ENCODE results near the gene OXNAD1. TPM values are rescaled to one million over a fixed set of nuclear protein-coding genes. Genes with fewer than 3 reads are reported as not detected.

The OXNAD1 gene
- total RNA-seq, 2 experiments from 2014 or later: 37.0 to 38.8 TPM

GRCh38 chr3:16303037-16303575, 38.1 kb downstream of the OXNAD1 start:
- Mint-ChIP-seq H3K27ac (peak overlapping the region; percentile 95), H3K4me1 (ENCODE audit: low read depth) (peaks cover 94% of the 10 kb centered on the region), H3K9me3 (peaks cover 7% of the 10 kb centered on the region), H3K36me3 (ENCODE audit: low read depth) (peaks cover 86% of the 10 kb centered on the region), H3K4me3 (peak overlapping the region; percentile 73), H3K27me3 (no peaks in the 10 kb centered on the region)
- POLR2A ChIA-PET: interaction anchor here (1.3 to 6.8 kb wide), 4 partner anchors 11 to 217 kb away, joined by 3 to 86 read pairs (median 40); partner anchors contain the start of gene RFTN1
- no peak for TF ChIP-seq CTCF (IDR thresholded peaks at IDR 0.05)
- CTCF ChIA-PET: interaction anchor here (6.1 to 9.9 kb wide), 2 partner anchors 11 to 15 kb away, joined by 60 to 120 read pairs; no protein-coding TSS in a partner anchor
- intact Hi-C loops (cut with micrococcal nuclease): no loop called here
- no peak for ATAC-seq
- DNase-seq: no peak

- TF ChIP-seq CTCF (IDR thresholded peaks at IDR 0.05): no peak
- DNase-seq: peak; percentile 59
- ATAC-seq: peak; percentile 29
- Mint-ChIP-seq H3K9me3 (peaks cover 8% of the 10 kb centered on the region), H3K4me1 (ENCODE audit: low read depth) (peaks cover 93% of the 10 kb centered on the region), H3K27ac (peak overlapping the region; percentile 94), H3K4me3 (peak overlapping the region; percentile 57), H3K36me3 (ENCODE audit: low read depth) (peaks cover 84% of the 10 kb centered on the region), H3K27me3 (no peaks in the 10 kb centered on the region)
- ChIA-PET POLR2A (interaction anchor here (0.6 to 6.8 kb wide), 11 partner anchors 10 to 1439 kb away, joined by 3 to 86 read pairs (median 3); partner anchors contain the start of genes DPH3, OXNAD1 and RFTN1), CTCF (interaction anchor here (1.0 to 9.9 kb wide), 4 partner anchors 12 to 178 kb away, joined by 4 to 120 read pairs (median 34); no protein-coding TSS in a partner anchor)
- intact Hi-C loops (cut with micrococcal nuclease): no loop called here
These were observed 39.3 kb downstream of the OXNAD1 start for GRCh38 chr3:16304061-16305010.

- intact Hi-C loops (cut with micrococcal nuclease): no loop called here
These were observed 40.1 kb downstream of the OXNAD1 start for GRCh38 chr3:16305111-16305541.

GRCh38 chr3:16307832-16308531, 43.0 kb downstream of the OXNAD1 start:
- Mint-ChIP-seq H3K4me3 (peak overlapping the region; percentile 37), H3K36me3 (ENCODE audit: low read depth) (peaks cover 80% of the 10 kb centered on the region), H3K27ac (peak overlapping the region; percentile 94), H3K9me3 (peaks cover 8% of the 10 kb centered on the region), H3K4me1 (ENCODE audit: low read depth) (peaks cover 88% of the 10 kb centered on the region), H3K27me3 (no peaks in the 10 kb centered on the region)
- ATAC-seq: no peak
- DNase-seq: no peak
- CTCF ChIA-PET: interaction anchor here (1.4 to 9.9 kb wide), 4 partner anchors 10 to 1534 kb away, joined by 3 to 120 read pairs (median 32); no protein-coding TSS in a partner anchor
- intact Hi-C loops (cut with micrococcal nuclease): no loop called here
- TF ChIP-seq CTCF (IDR thresholded peaks at IDR 0.05): no peak
- POLR2A ChIA-PET: interaction anchor here (0.6 to 2.6 kb wide), 7 partner anchors 10 to 204 kb away, joined by 3 to 24 read pairs (median 4); no protein-coding TSS in a partner anchor

More at GRCh38 chr3:16305111-16305541, 40.1 kb downstream of the OXNAD1 start:
- no peaks in the 10 kb centered on the region for H3K27me3 Mint-ChIP-seq
- peaks cover 8% of the 10 kb centered on the region for H3K9me3 Mint-ChIP-seq
- H3K4me1 Mint-ChIP-seq (ENCODE audit: low read depth): peaks cover 93% of the 10 kb centered on the region
- H3K27ac Mint-ChIP-seq: peak overlapping the region; percentile 94
- CTCF ChIA-PET: interaction anchor here (1.0 to 9.9 kb wide), 4 partner anchors 13 to 177 kb away, joined by 4 to 120 read pairs (median 34); no protein-coding TSS in a partner anchor
- DNase-seq: peak; percentile 88
- peak overlapping the region; percentile 57 for H3K4me3 Mint-ChIP-seq
- H3K36me3 Mint-ChIP-seq (ENCODE audit: low read depth): peaks cover 83% of the 10 kb centered on the region
- no peak for TF ChIP-seq CTCF (IDR thresholded peaks at IDR 0.05)
- ATAC-seq: peak; percentile 42
- POLR2A ChIA-PET: interaction anchor here (0.6 to 6.8 kb wide), 12 partner anchors 9 to 1438 kb away, joined by 3 to 86 read pairs (median 4); partner anchors contain the start of genes DPH3, OXNAD1 and RFTN1

Data from activated CD8-positive, alpha-beta T cell treated with anti-CD3 and anti-CD28 coated beads for 36 hours (primary cell).